GM12891 (cell line): ENCODE measurements around the gene GRM7.

Source experiments
- PAX5 ChIP-seq: IDR thresholded peaks from 2 replicates; pipeline ENCODE4 v1.6.1; 2011; ENCODE audit warnings: low read length, moderate library complexity, mild to moderate bottlenecking; ENCODE audit not compliant: insufficient read depth, severe bottlenecking
- POLR2A ChIP-seq: IDR thresholded peaks from 2 replicates; pipeline ENCODE4 v1.6.1; 2011; ENCODE audit warnings: low read depth, low read length, control low read depth
- POLR2AphosphoS5 ChIP-seq: IDR thresholded peaks from 2 replicates; pipeline ENCODE4 v1.6.1; 2011; ENCODE audit warnings: low read depth, low read length, control low read depth
- POU2F2 ChIP-seq: IDR thresholded peaks from 2 replicates; pipeline ENCODE4 v1.6.1; 2011; ENCODE audit warnings: low read depth, mild to moderate bottlenecking, control low read depth, low read length, moderate library complexity
- TAF1 ChIP-seq: IDR thresholded peaks from 2 replicates; pipeline ENCODE4 v1.6.1; 2011; ENCODE audit warnings: low read depth, low read length, control low read depth

DNA sequence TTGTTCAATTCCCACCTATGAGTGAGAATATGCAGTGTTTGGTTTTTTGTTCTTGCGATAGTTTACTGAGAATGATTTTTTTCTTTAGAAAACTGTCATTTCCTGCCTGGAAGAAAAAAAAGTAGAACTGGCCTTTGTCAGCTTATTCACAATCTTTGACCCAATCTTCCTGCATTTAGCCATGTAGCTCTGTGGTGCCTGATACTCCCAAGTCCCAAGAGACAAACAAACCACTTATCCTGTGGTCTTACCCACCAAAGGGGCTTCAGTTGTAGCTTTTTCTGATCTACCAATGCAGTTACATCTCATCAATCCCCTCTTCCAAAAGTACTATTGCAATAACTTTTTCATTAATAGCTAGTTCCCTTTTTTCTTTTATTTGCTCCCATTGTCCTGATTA is 444.6 kb downstream of the GRM7 start:
- TF ChIP-seq PAX5 (no peak), POLR2A (no peak), TAF1 (no peak), POLR2AphosphoS5 (no peak), POU2F2 (no peak)
